HepG2 (cell line): Measurements from ENCODE around the gene BYSL. TPM values are rescaled to one million over a fixed set of nuclear protein-coding genes. Genes with fewer than 3 reads are reported as not detected.

ENCODE experiments used
- ATAC-seq: fragments of 200-7000 bp; cut with Tn5 transposase; 3 replicates; pipeline ENCODE4 v1.9.1; 2020; ENCODE audit warnings: mild to moderate bottlenecking, moderate library complexity
- BruUV-seq: library from RNA; stranded (reverse); fragments of 400-500 nt; replicated peaks from 2 replicates; lab custom pipeline; 2021; lab: Mats Ljungman, UMichigan
- CTCF ChIA-PET: fragments of 300-600 bp; formaldehyde crosslinking; extraction: SDS; loops from one replicate; lab custom pipeline; 2021; ENCODE audit warnings: low total read pairs, inconsistent platforms, low intra/inter-chr PET ratio; lab: Yijun Ruan, JAX
- POLR2A ChIA-PET: fragments of 350-600 bp; sonication (Branson Sonifier 250); formaldehyde crosslinking; loops from one replicate; lab custom pipeline; 2020; ENCODE audit warnings: antibody characterized with exemption, inconsistent platforms; lab: Yijun Ruan, JAX
- DNase-seq: peaks from one replicate; pipeline ENCODE4 v3.0.0-alpha.2; 2015; ENCODE audit warnings: low spot score
- FAIRE-seq: peaks from 3 replicates; lab custom pipeline; 2011; peaks lifted over from hg19 to GRCh38; lab: Jason Lieb, UNC
- H2AFZ ChIP-seq: one replicate; pipeline ENCODE4 v1.6.1; 2011; ENCODE audit warnings: low read length, inconsistent platforms
- H3K27ac ChIP-seq: fragments of 300-600 bp; 3 replicates; pipeline ENCODE4 v1.8.0; 2011; ENCODE audit warnings: mixed run types, mild to moderate bottlenecking, mixed read lengths, low read length, inconsistent platforms; ENCODE audit not compliant: insufficient read depth; ENCODE audit errors: extremely low read length
- H3K27me3 ChIP-seq, 2 experiments: fragments of 200-600 bp in 1 of 2; 2 replicates in 1 of 2; 3 replicates in 1 of 2; pipeline versions ENCODE4 v1.6.0 to v1.8.0; 2011; ENCODE audit warnings: low read length in 2 of 2, mild to moderate bottlenecking in 2 of 2, moderate library complexity in 2 of 2, inconsistent platforms in 1 of 2; ENCODE audit not compliant: insufficient read depth in 2 of 2, control insufficient read depth in 1 of 2
- H3K36me3 ChIP-seq, 2 experiments: fragments of 200-600 bp in 1 of 2; replicated peaks in 1 of 2; 2 replicates in 1 of 2; 3 replicates in 1 of 2; pipeline versions ENCODE4 v1.5.1 to v1.8.0; 2011; ENCODE audit warnings: low read length in 2 of 2, inconsistent platforms in 1 of 2; ENCODE audit not compliant: insufficient read depth in 2 of 2, control insufficient read depth in 1 of 2
- H3K4me1 ChIP-seq: 2 replicates; pipeline ENCODE4 v1.5.1; 2012; ENCODE audit warnings: low read length, inconsistent platforms; ENCODE audit not compliant: insufficient read depth
- H3K4me2 ChIP-seq: 2 replicates; pipeline ENCODE4 v1.6.0; 2011; ENCODE audit warnings: low read depth, low read length, inconsistent platforms
- H3K4me3 ChIP-seq, 3 experiments: fragments of 200-600 bp in 1 of 3; sonication (generic), shearing (Covaris generic) in 1 of 3; replicated peaks in 1 of 3; 2 replicates each; pipeline ENCODE4 v1.5.1; 2011 to 2016; ENCODE audit warnings: low read length in 3 of 3, inconsistent platforms in 2 of 3, low read depth in 2 of 3, mild to moderate bottlenecking in 2 of 3, control low read depth in 1 of 3, mixed read lengths in 1 of 3; ENCODE audit not compliant: insufficient read depth in 1 of 3
- H3K79me2 ChIP-seq: one replicate; pipeline ENCODE4 v1.6.1; 2011; ENCODE audit warnings: low read length, inconsistent platforms; ENCODE audit not compliant: insufficient read depth
- H3K9ac ChIP-seq: 2 replicates; pipeline ENCODE4 v1.6.0; 2011; ENCODE audit warnings: mild to moderate bottlenecking, low read depth, low read length, inconsistent platforms; ENCODE audit not compliant: insufficient read depth
- H3K9me3 ChIP-seq: 2 replicates; pipeline ENCODE4 v1.5.1; 2012; ENCODE audit warnings: mild to moderate bottlenecking, low read length
- H4K20me1 ChIP-seq: 2 replicates; pipeline ENCODE4 v1.6.0; 2011; ENCODE audit warnings: inconsistent platforms, mild to moderate bottlenecking, low read length, moderate library complexity; ENCODE audit not compliant: insufficient read depth
- DDIT3 ChIP-seq: sonication (generic); formaldehyde crosslinking; IDR thresholded peaks from 2 replicates; pipeline ENCODE4 v1.4.0; 2020; ENCODE audit warnings: mild to moderate bottlenecking, missing genetic modification reagents
- ETS1 ChIP-seq: sonication (generic); formaldehyde crosslinking; IDR thresholded peaks from 2 replicates; pipeline ENCODE4 v1.4.0; 2020; ENCODE audit warnings: missing genetic modification reagents
- FOXC1 ChIP-seq: sonication (generic); formaldehyde crosslinking; IDR thresholded peaks from 2 replicates; pipeline ENCODE4 v1.8.0; 2022; ENCODE audit warnings: mild to moderate bottlenecking, missing genetic modification reagents, borderline replicate concordance
- KDM2A ChIP-seq: sonication (generic); formaldehyde crosslinking; IDR thresholded peaks from 2 replicates; pipeline ENCODE4 v1.4.0; 2020; ENCODE audit warnings: low read depth, missing genetic modification reagents, borderline replicate concordance
- KLF6 ChIP-seq: IDR thresholded peaks from 2 replicates; pipeline ENCODE4 v1.8.0; 2016; ENCODE audit warnings: missing biosample characterization, missing genetic modification reagents
- POGK ChIP-seq: sonication (generic); formaldehyde crosslinking; conservative IDR thresholded peaks from 2 replicates; pipeline ENCODE4 v1.8.0; 2022; ENCODE audit warnings: mild to moderate bottlenecking, moderate library complexity, missing genetic modification reagents
- SMAD1 ChIP-seq: sonication (generic); formaldehyde crosslinking; IDR thresholded peaks from 2 replicates; pipeline ENCODE4 v1.4.0; 2020; ENCODE audit warnings: missing genetic modification reagents, low read depth, mild to moderate bottlenecking, borderline replicate concordance
- ZNF597 ChIP-seq: sonication (generic); formaldehyde crosslinking; IDR thresholded peaks from 2 replicates; pipeline ENCODE4 v1.5.0; 2020; ENCODE audit warnings: missing genetic modification reagents
- WGBS: methylation state at CpG from one replicate; pipeline ENCODE4 v1.1.6; 2017; ENCODE audit warnings: low lambda C conversion rate; 5-methylcytosine and 5-hydroxymethylcytosine counted together
- in situ Hi-C: cut with HindIII; loops from 2 replicates; pipeline ENCODE4 v1.10.0; 2017; ENCODE audit warnings: low pct_unique_long_range_greater_than_20kb; ENCODE audit not compliant: extremely low pct_ligation_motif_present
- intact Hi-C: fragments of 100-400 bp; cut with micrococcal nuclease; formaldehyde crosslinking; loops from one replicate; pipeline ENCODE4 v1.10.0; 2022; ENCODE audit not compliant: unreplicated experiment
- polyA plus RNA-seq, 8 experiments: library from polyadenylated mRNA; depleted of rRNA in 3 of 8; stranded (reverse) in 7 of 8; unstranded in 1 of 8; fragments of >200 nt; fragmentation: Illumina TruSeq in 4 of 8; extraction: Trizol in 4 of 8; gene quantifications; 2 replicates each; pipeline versions ENCODE4 v1.2.1 to v1.2.3, GENCODE V29; 2011 to 2016; ENCODE audit warnings: low read depth in 4 of 8, missing spikeins in 1 of 8, mixed read lengths in 1 of 8; ENCODE audit not compliant: insufficient read depth in 1 of 8
- total RNA-seq, 5 experiments: library from RNA; depleted of rRNA; stranded (reverse); fragments of >200 nt; fragmentation: Illumina TruSeq; extraction: Trizol; gene quantifications; 2 replicates each; pipeline ENCODE4 v1.2.3, GENCODE V29; 2016; ENCODE audit warnings: low read depth in 1 of 5

BYSL gene
- total and polyA plus RNA-seq, 2 of the 13 experiments (the other 11 are each of a cell fraction or from before 2014, with no cell fraction given): 27.9 to 28.6 TPM

GRCh38 chr6:41920921-41921711, at the start of gene BYSL, which contains the start of gene MED20 (continued):
- no peak; the same call in 1 of the 2 replicates for TF ChIP-seq ZNF597 (CRISPR knock-in tag)
- TF ChIP-seq FOXC1 (CRISPR knock-in tag): peak; percentile 92
- peak; percentile 93 for TF ChIP-seq KDM2A
- TF ChIP-seq ETS1: no peak
- peak; percentile 63; the same call in 1 of the 2 replicates for TF ChIP-seq SMAD1
- peak; percentile 76 for TF ChIP-seq POGK
- TF ChIP-seq KLF6: peak; percentile 82; the same call in 1 of the 2 replicates
- TF ChIP-seq, all 625 proteins: peak for 356

GRCh38 chr6:41871691-41872090, 49.6 kb upstream of the BYSL start:
- intact Hi-C loops: no loop called here
- 63% methylated on average over 2 of the region's 2 CpGs for WGBS
- Histone ChIP-seq H3K36me3 (no peaks in the 10 kb centered on the region), H3K27ac (no peak overlapping the region), H3K9ac (no peak overlapping the region), H3K4me1 (peaks cover 7% of the 10 kb centered on the region), H2AFZ (no peak overlapping the region), H3K9me3 (no peaks in the 10 kb centered on the region), H3K4me3 (no peak overlapping the region), H4K20me1 (no peaks in the 10 kb centered on the region), H3K27me3 (no peaks in the 10 kb centered on the region), H3K79me2 (no peaks in the 10 kb centered on the region), H3K4me2 (no peak overlapping the region)
- BruUV-seq: no TSS peak
- no peak for DNase-seq
- ChIA-PET CTCF (no interaction called here), POLR2A (no interaction called here)
- ATAC-seq: no peak
- in situ Hi-C loops: no loop called here
- TF ChIP-seq DDIT3 (CRISPR knock-in tag): no peak
- FAIRE-seq: no peak
